Thyroid gland (tissue), 4 donors: Measurements from ENCODE around the gene NECTIN1.

Source experiments
- CTCF ChIP-seq, 6 experiments: fragments of 200-600 bp in 3 of 6; fragments of 450-650 bp in 3 of 6; sonication (generic) in 3 of 6; IDR thresholded peaks; one replicate each; pipeline ENCODE4 v1.5.1; 2016 to 2019; ENCODE audit warnings: antibody characterized with exemption in 6 of 6, mild to moderate bottlenecking in 2 of 6, inconsistent platforms in 1 of 6, moderate library complexity in 1 of 6
- POLR2A ChIP-seq, 2 donors: fragments of 450-650 bp; IDR thresholded peaks; one replicate each; pipeline ENCODE4 v1.6.1; 2017; ENCODE audit warnings: antibody characterized with exemption in 2 of 2, mild to moderate bottlenecking in 2 of 2, moderate library complexity in 1 of 2

- no peak for TF ChIP-seq CTCF (IDR thresholded peaks at IDR 0.05)
- TF ChIP-seq POLR2A (IDR thresholded peaks at IDR 0.05), result no peak
These were observed 104.4 kb downstream of the NECTIN1 start for GRCh38 chr11:119624629-119625028.
